ENCODE data around the gene WDR76.

The WDR76 gene

DNA sequence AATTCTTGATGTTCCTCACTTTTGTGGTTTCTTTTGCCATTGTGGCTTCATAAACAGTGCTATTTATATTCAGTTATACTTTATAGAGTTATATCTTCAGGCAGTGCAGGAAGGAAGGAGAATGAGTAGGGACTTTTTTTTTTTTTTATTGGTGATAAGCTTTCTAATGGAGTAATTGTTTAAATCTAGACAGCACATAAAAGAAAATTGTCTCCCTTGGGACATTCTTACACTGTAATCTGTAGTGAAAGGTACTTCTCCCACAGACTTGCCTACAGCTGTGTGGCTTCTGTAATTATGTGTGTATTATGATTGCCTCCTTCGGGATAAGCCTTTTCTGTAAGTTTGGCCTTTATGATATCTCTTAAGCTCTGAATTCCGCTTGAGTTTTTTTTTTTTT is 41.6 kb downstream of the WDR76 start:
- 96% methylated on average over 2 of the region's 2 CpGs for WGBS
- no peak overlapping the region for H2BK120ac ChIP-seq (ENCODE audit: low read depth, low read length)
- no peak overlapping the region for H3K9ac ChIP-seq (ENCODE audit: low read length)
- H2BK15ac ChIP-seq (ENCODE audit: low read depth, poor library complexity, severe bottlenecking): no peak overlapping the region
- no peak overlapping the region for H3K27ac ChIP-seq (ENCODE audit: low read length, poor library complexity, severe bottlenecking)
- H3K36me3 ChIP-seq (ENCODE audit: control insufficient read depth in 1 of 2, insufficient read depth in 2 of 2, low read depth in 1 of 2, low read length in 2 of 2): peaks cover 3 to 24% of the 10 kb centered on the region in 2 experiments
- no peak overlapping the region for H3K4ac ChIP-seq (ENCODE audit: low read depth in 1 of 2, low read length in 2 of 2)
- H2AK5ac ChIP-seq (ENCODE audit: low read length, severe bottlenecking): no peak overlapping the region
- peaks cover 5% of the 10 kb centered on the region for H3K79me1 ChIP-seq (replicated peaks; ENCODE audit: low read length, poor library complexity, severe bottlenecking)
- H4K91ac ChIP-seq (ENCODE audit: low read length): no peak overlapping the region
- H3K14ac ChIP-seq (ENCODE audit: low read length in 2 of 2): no peak overlapping the region
- DNase-seq: no peak
- no peak overlapping the region for H3K4me3 ChIP-seq (ENCODE audit: insufficient read depth in 1 of 2, low read depth in 1 of 2, low read length in 2 of 2)
- H3K4me2 ChIP-seq (ENCODE audit: low read length, poor library complexity, severe bottlenecking): no peak overlapping the region
- H2AFZ ChIP-seq (ENCODE audit: low read depth, low read length): no peak overlapping the region
- no peak overlapping the region for H3K23ac ChIP-seq (ENCODE audit: low read length in 2 of 2)
- no peaks in the 10 kb centered on the region for H3K27me3 ChIP-seq (ENCODE audit: control insufficient read depth in 1 of 2, insufficient read depth in 1 of 2, low read length in 2 of 2)
- H4K8ac ChIP-seq (ENCODE audit: low read length): no peak overlapping the region
- H2BK12ac ChIP-seq (ENCODE audit: low read length in 2 of 2): no peak overlapping the region
- no peak overlapping the region for H3K18ac ChIP-seq (ENCODE audit: low read depth in 1 of 2, low read length in 2 of 2)
- no peak overlapping the region for H2BK5ac ChIP-seq (ENCODE audit: low read depth, low read length, poor library complexity, severe bottlenecking)
- no peaks in the 10 kb centered on the region for H3K4me1 ChIP-seq (ENCODE audit: control insufficient read depth, insufficient read depth, low read depth, low read length)
- H3K9me3 ChIP-seq (ENCODE audit: control insufficient read depth, low read length): no peaks in the 10 kb centered on the region

DNA sequence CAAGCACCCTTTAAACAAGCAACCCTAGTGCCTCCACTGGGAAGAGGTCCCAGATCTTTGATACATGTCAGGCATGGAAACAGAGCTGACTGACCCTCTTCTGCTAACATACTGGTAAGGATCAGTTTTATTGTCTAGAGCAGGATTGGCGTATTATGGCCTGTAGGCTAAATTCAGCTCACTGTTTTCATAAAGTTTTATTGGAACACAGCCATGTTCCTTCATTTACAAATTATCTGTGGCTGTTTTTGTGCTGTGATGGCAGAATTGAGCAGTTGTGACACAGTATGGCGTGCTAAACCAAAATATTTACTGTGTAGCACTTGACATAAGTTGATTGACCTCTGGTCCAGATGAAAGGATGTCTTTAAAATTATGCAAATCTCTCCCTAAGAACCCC is 45.0 kb downstream of the WDR76 start:
- no CpG with 5 or more reads among the region's 2 CpGs for WGBS
- H4K91ac ChIP-seq (ENCODE audit: low read length): no peak overlapping the region

DNA sequence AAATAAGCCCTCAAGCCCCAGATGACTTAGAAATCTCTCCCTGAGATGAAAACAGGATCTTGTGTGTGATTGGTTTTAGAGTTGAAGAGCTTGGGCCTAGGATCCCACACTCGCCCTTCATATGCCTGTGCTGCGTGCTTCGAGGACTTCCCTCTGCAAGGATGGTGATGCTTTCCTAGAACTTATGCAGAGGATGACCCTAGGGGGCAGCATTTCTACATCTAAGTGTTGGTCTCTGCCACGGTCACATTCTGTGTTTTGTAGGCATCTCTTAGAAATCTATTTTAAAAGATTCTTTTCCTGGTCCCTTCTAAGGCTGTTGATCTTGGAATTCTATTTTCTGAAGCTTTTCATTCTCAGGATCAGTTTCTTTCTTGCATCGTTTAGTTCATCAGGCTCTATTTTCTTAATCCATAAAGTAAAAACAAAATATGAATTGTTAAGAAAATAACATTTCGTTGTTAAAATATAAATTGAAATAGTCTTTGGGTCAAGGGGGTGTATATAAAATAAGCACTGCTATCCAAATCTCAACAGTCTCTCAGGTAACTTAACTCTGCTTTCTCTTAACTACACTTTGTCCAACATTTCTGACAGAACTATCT is 45.7 kb downstream of the WDR76 start:
- Histone ChIP-seq H2AK5ac (ENCODE audit: low read length, severe bottlenecking) (no peak overlapping the region), H3K27ac (ENCODE audit: low read length, poor library complexity, severe bottlenecking) (no peak overlapping the region), H3K4me3 (ENCODE audit: insufficient read depth in 1 of 2, low read depth in 1 of 2, low read length in 2 of 2) (no peak overlapping the region), H3K9ac (ENCODE audit: low read length) (no peak overlapping the region), H3K4me2 (ENCODE audit: low read length, poor library complexity, severe bottlenecking) (no peak overlapping the region), H2BK5ac (ENCODE audit: low read depth, low read length, poor library complexity, severe bottlenecking) (no peak overlapping the region), H3K4me1 (ENCODE audit: control insufficient read depth, insufficient read depth, low read depth, low read length) (peaks cover 2% of the 10 kb centered on the region), H2BK15ac (ENCODE audit: low read depth, poor library complexity, severe bottlenecking) (no peak overlapping the region), H3K23ac (ENCODE audit: low read length in 2 of 2) (no peak overlapping the region), H2AFZ (ENCODE audit: low read depth, low read length) (no peak overlapping the region), H3K14ac (ENCODE audit: low read length in 2 of 2) (no peak overlapping the region), H4K91ac (ENCODE audit: low read length) (no peak overlapping the region), H4K8ac (ENCODE audit: low read length) (no peak overlapping the region), H2BK12ac (ENCODE audit: low read length in 2 of 2) (no peak overlapping the region), H3K18ac (ENCODE audit: low read depth in 1 of 2, low read length in 2 of 2) (no peak overlapping the region), H3K36me3 (ENCODE audit: control insufficient read depth in 1 of 2, insufficient read depth in 2 of 2, low read depth in 1 of 2, low read length in 2 of 2) (peaks cover 19 to 24% of the 10 kb centered on the region in 2 experiments), H2BK120ac (ENCODE audit: low read depth, low read length) (no peak overlapping the region), H3K9me3 (ENCODE audit: control insufficient read depth, low read length) (no peaks in the 10 kb centered on the region), H3K79me1 (replicated peaks; ENCODE audit: low read length, poor library complexity, severe bottlenecking) (peaks cover 8% of the 10 kb centered on the region), H3K4ac (ENCODE audit: low read depth in 1 of 2, low read length in 2 of 2) (no peak overlapping the region), H3K27me3 (ENCODE audit: control insufficient read depth in 1 of 2, insufficient read depth in 1 of 2, low read length in 2 of 2) (no peaks in the 10 kb centered on the region)
- WGBS: 60% methylated on average over 4 of the region's 6 CpGs
- peak; percentile 80 for DNase-seq

More for the DNA sequence above, 45.0 kb downstream of the WDR76 start:
- Histone ChIP-seq H3K4me2 (ENCODE audit: low read length, poor library complexity, severe bottlenecking) (no peak overlapping the region), H3K4me1 (ENCODE audit: control insufficient read depth, insufficient read depth, low read depth, low read length) (peaks cover 2% of the 10 kb centered on the region), H2BK5ac (ENCODE audit: low read depth, low read length, poor library complexity, severe bottlenecking) (no peak overlapping the region), H3K36me3 (ENCODE audit: control insufficient read depth in 1 of 2, insufficient read depth in 2 of 2, low read depth in 1 of 2, low read length in 2 of 2) (peaks cover 19 to 28% of the 10 kb centered on the region in 2 experiments), H4K8ac (ENCODE audit: low read length) (no peak overlapping the region), H2BK15ac (ENCODE audit: low read depth, poor library complexity, severe bottlenecking) (no peak overlapping the region), H2BK120ac (ENCODE audit: low read depth, low read length) (no peak overlapping the region), H3K9ac (ENCODE audit: low read length) (no peak overlapping the region), H3K14ac (ENCODE audit: low read length in 2 of 2) (no peak overlapping the region), H3K79me1 (replicated peaks; ENCODE audit: low read length, poor library complexity, severe bottlenecking) (peaks cover 8% of the 10 kb centered on the region), H2AK5ac (ENCODE audit: low read length, severe bottlenecking) (no peak overlapping the region), H2BK12ac (ENCODE audit: low read length in 2 of 2) (no peak overlapping the region), H3K4me3 (ENCODE audit: insufficient read depth in 1 of 2, low read depth in 1 of 2, low read length in 2 of 2) (no peak overlapping the region), H3K4ac (ENCODE audit: low read depth in 1 of 2, low read length in 2 of 2) (no peak overlapping the region), H3K23ac (ENCODE audit: low read length in 2 of 2) (no peak overlapping the region), H3K27ac (ENCODE audit: low read length, poor library complexity, severe bottlenecking) (no peak overlapping the region), H3K9me3 (ENCODE audit: control insufficient read depth, low read length) (no peaks in the 10 kb centered on the region), H2AFZ (ENCODE audit: low read depth, low read length) (no peak overlapping the region), H3K27me3 (ENCODE audit: control insufficient read depth in 1 of 2, insufficient read depth in 1 of 2, low read length in 2 of 2) (no peaks in the 10 kb centered on the region), H3K18ac (ENCODE audit: low read depth in 1 of 2, low read length in 2 of 2) (no peak overlapping the region)
- no peak for DNase-seq

DNA sequence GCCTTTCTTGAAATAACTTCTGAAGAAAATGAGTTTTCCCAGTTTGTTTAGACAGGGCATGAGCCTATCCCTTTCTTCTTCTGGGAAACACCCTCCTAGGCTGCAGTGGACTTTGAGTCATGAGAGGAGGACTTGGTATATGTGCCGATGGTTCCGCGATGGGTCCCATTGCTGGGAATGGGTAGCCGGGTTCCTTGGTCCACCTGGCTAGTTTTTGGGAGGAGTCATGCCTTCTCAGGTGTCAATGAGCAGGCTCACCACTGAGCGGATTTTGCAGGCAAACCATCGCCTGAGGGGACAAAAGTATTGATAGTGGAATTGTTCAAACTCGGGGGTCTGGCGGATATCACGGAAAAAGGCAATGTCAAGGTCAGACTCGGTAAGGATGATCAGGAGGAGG is 46.8 kb downstream of the WDR76 start:
- Histone ChIP-seq H3K9me3 (ENCODE audit: control insufficient read depth, low read length) (no peaks in the 10 kb centered on the region), H3K4me3 (ENCODE audit: insufficient read depth in 1 of 2, low read depth in 1 of 2, low read length in 2 of 2) (no peak overlapping the region), H4K91ac (ENCODE audit: low read length) (no peak overlapping the region), H2BK15ac (ENCODE audit: low read depth, poor library complexity, severe bottlenecking) (no peak overlapping the region), H3K9ac (ENCODE audit: low read length) (no peak overlapping the region), H3K23ac (ENCODE audit: low read length in 2 of 2) (no peak overlapping the region), H2BK5ac (ENCODE audit: low read depth, low read length, poor library complexity, severe bottlenecking) (no peak overlapping the region), H2BK120ac (ENCODE audit: low read depth, low read length) (no peak overlapping the region), H3K18ac (ENCODE audit: low read depth in 1 of 2, low read length in 2 of 2) (no peak overlapping the region), H3K4me2 (ENCODE audit: low read length, poor library complexity, severe bottlenecking) (no peak overlapping the region), H3K4ac (ENCODE audit: low read depth in 1 of 2, low read length in 2 of 2) (no peak overlapping the region), H3K79me1 (replicated peaks; ENCODE audit: low read length, poor library complexity, severe bottlenecking) (peaks cover 10% of the 10 kb centered on the region), H3K27me3 (ENCODE audit: control insufficient read depth in 1 of 2, insufficient read depth in 1 of 2, low read length in 2 of 2) (no peaks in the 10 kb centered on the region), H3K14ac (ENCODE audit: low read length in 2 of 2) (no peak overlapping the region), H2BK12ac (ENCODE audit: low read length in 2 of 2) (no peak overlapping the region), H2AFZ (ENCODE audit: low read depth, low read length) (no peak overlapping the region), H3K36me3 (ENCODE audit: control insufficient read depth in 1 of 2, insufficient read depth in 2 of 2, low read depth in 1 of 2, low read length in 2 of 2) (peaks cover 22 to 30% of the 10 kb centered on the region in 2 experiments), H3K4me1 (ENCODE audit: control insufficient read depth, insufficient read depth, low read depth, low read length) (peaks cover 2% of the 10 kb centered on the region), H2AK5ac (ENCODE audit: low read length, severe bottlenecking) (no peak overlapping the region), H4K8ac (ENCODE audit: low read length) (no peak overlapping the region), H3K27ac (ENCODE audit: low read length, poor library complexity, severe bottlenecking) (no peak overlapping the region)
- 97% methylated on average over 10 of the region's 10 CpGs for WGBS
- DNase-seq: no peak
